ENCODE results near the gene C10orf88.
"Not testable (repeated sequence)": the region's sequence is repeated elsewhere in the genome, so short reads cannot be mapped to it uniquely, and the experiment has no call there.

C10orf88 gene

DNA sequence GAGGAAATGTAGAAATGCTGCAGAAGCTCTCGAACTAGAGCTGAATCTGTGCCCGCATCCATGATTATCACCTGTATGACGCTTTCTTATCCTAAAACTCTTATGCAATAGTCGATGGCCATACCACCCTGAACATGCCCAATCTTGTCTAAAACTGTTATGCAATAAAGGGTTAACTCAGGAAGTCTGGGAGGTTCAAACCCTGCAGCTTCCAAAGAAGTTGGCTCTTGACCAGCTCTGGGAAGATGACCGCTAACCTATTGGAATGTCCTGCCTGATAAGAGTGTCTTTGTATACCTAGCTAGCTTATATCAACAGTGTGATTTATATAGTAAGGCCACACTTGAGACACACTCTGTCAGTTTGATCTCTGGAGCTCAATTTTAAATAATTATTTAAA is 3.4 kb upstream of the C10orf88 start:
- DNase-seq = no peak

DNA sequence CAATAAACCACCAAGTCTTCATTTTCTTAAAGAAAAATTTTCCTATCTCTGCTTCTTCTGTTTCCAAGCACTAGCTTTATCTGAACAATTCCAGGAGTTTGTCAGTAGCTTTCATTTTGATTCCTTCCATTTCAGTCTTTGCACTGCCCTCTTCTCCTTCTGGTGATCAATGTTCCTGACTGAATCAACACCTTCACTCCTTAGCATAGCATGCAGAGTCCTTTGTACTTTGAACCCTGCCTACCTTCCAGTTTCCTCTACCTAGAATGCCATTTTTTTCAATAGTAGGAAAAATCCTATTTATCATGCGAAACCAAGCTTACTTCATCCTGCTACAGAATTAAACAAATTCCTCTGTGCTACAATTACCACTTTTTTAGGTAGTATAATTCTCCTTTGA is 1.9 kb upstream of the C10orf88 start:
- DNase-seq = no peak

DNA sequence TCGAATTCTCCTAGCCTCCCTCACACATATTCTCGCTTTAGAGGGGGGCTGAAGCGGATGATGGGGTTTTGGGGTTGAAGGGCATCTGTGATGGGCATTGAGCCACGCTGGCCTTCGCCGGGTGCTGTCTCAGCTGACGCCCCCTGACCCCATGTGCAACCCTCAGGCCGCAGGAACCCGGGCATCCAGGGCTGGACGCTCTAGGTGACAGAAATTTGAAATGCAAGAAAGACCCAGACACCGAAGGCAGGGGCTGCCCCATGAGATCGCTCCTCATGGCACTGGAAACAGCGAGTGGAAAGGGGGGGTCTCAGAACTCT is 664 bp upstream of the C10orf88 start:
- DNase-seq = no peak

DNA sequence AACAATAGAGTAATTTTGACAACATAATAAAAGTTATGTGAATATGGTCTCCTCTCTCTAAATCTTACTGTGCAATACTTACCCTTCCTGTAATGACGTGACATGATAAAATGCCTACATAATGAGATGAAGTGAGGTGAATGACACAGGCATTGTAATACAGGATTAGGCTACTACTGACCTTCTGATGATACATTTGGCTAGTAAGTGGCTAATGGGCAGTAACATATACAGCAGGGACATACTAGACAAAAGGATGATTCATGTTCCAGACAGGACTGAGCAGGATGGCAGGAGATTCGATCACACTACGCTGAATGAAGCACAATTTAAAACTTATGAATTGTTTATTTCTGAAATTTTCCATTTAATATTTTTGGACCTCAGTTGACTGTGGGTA is 4.7 kb downstream of the C10orf88 start:
- no peak for DNase-seq

DNA sequence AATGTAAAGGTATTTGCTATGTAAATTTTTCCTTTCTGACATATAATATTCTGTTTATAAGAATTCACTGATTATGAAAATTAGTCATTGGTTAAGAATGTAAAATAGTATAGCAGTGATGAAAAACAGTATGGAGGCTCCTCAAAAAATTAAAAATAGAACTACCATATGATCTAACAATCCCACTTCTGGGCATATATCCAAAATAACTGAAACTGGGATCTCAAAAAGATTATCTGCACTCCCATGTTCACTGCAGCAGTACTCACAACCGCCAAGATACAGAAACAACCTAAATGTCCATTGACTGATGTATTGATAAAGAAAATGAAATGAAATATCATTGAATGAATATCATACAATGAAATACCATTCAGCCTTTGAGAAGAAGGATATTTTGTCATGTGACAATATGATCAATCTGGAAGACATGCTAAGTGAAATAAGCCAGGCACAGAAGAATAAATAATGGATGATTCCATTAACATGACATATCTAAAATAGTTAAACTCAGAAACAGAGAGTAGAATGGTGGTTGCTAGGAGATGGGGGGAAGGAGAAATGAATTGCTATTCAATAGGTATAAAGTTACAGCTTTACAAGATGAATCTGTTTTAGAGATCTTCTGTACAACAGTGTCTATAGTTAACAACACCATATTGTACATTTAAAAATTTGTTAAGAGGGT is 14.0 kb downstream of the C10orf88 start:
- DNase-seq = no peak

DNA sequence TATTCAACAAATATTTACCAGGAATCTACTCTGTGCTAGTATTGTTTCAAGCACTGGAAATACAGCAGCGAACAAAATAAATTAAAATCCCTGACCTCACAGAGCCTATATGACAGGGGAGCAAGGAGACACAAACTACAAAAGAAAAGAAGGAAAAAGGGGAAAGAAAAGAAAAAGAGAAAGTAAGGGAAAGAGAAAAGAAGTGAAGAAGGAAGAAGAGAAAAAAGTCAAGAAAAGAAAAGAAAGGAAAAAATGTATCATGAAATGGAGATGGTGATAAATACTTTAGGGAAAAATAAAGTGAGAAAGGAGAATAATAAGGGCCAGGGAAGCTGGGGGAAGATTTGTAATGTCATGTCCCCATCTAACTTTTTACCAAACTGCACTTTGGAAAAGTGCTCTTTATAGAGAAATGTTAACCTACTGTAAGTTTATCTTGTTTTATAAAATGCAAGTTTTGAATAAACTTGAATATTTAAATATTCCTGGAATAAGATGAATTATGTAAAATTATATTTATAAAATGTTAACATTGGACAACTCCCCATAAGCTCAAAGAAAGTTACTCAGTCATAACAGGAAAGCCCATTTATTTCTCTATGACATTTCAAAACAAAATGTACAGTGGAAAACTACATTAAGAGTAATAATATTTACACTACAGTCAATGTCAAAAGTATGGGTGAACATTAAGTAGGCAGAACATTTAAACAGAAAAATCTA is 14.7 kb downstream of the C10orf88 start:
- no peak for DNase-seq

DNA sequence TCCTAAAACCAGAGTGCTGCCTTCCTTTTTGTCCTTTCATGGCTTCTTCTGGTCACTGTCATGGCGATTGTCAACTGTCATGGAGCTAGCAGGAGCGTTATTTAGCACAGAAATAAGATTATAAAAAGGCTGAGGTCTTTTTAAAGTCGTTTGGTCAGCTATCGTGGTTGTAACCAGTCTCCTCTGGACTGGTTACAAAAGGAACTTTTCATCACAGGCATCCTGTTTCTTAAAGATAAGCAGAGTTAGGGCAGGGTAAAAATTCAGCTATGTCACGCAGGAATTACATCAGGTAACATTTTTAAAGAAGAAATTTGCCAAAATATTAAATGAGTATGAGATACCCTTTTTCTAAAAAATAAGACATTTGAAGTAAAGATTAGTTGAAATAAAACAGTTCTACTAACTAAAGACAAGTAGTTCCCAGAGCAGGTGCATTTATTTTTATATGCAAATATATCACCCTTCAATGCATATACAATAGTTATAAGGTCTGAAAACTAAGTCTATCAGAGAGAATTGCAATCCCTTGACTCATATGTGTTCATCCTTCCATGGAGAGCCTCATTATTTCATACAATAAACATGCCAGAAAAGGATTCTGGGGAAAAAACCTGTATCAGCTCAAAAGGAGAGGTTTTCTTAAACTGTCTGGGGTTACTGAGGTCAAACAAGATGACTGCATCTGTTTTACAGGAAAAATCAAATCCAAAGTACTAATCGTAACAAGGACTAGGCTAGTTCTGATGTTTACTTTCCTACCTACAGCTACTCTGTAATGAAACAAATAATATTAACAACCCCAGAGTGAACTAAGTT is 22.7 kb downstream of the C10orf88 start:
- DNase-seq = no peak

DNA sequence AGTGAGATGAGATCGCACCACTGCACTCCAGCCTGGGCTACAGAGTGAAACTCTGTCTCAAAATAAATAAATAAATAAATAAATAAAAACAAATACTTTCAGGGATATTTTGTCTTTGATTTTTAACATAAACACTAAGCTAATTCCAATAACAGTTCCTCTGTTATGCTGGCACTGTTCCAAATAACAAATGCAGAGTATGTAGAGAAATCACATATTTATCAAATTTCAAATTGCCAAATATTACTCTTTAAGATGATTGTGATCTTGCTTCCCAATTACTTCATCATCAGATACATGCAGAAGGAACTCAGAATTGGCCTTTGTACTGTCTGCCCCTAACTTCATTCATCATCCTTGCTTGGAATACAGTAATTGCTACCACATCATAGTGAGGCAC is 23.9 kb downstream of the C10orf88 start:
- no peak for DNase-seq

DNA sequence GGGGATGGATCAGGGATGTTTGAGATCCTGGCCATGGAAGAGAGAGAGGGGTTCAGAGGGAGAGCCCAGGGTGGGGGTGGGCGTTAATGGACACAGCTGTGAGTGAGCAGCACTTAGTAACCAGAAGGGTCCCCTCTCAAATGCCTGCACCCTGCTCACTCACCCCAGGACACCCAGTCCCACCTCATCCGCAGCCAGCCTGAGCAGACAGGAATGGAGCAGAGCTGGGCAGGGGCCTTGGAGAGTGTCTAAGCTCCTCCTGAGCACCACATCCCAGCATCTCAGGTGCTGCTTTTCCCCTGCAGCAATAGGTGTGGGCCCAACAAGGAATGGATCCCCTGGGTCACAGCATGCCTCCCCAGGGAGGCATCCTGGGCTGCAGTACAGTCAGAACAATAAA is 38.3 kb downstream of the C10orf88 start:
- no peak for DNase-seq

DNA sequence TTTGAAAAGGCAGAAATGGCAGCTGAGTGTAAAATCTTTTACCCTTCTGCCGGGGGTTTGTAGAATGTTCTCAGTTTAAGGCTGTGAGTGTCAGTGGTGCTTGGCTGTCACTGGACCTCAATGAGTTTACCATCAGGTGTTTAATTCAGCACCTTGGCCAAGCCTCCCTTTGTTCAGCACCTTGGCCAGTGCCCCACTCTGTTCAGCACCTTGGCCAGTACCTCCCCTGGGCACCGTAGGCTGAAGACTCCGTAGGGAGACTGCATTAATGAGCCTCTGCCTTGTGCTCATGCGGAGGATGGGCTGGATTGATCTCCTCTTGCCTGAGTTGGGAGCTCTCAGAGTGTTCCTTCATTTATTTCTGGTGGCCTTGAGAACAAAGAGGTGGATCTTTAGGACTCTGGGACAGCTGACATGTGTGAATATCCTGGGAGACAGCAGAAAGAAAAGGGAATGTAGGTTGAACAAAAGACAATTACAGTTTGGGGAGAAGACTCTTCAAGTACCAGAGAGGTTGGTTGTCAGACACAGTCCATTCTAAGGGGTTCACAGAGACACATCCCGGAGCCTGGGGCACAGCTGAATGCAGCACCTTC is 42.0 kb downstream of the C10orf88 start:
- DNase-seq = no peak

DNA sequence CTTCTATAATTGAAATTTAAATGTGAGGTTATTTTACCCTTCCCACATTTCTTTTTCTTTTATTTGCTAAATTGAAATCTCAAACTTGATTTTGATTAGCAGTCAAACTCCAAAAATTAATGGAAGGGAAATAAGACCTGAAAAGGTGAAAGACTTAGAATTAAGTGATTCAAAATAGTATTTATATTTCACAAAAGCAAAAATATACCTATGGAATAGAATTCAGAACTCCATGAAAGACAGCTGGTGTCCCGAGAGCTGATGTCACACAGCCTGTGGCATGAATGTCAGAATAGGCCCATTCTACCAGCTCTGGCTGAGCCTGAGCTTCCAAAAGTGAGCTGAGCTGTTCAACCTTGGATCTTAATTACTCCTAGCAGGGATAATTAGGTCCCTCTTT is 43.7 kb downstream of the C10orf88 start, which contains the start of gene FAM24A:
TSS of gene FAM24A (plus strand) at position 301 of the 400 bp plus-strand sequence. CDS start 1,025 bp downstream, outside the sequence.
- DNase-seq = no peak

DNA sequence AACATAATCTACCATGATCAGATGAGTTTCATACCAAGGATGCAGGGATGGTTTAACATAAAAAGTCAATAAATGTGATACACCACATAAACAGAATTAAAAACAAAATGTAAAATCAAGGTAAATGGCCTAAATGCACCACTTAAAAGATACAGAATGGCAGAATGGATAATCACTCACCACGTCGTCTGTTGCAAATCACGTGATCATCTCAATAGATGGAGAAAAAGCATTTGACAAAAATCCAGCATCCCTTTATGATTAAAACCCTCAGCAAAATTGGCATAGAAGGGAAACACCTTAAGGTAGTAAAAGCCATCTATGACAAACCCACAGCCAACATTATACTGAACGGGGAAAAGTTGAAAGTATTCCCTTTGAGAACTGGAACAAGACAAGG is 50.2 kb downstream of the C10orf88 start:
- DNase-seq = not testable (repeated sequence)

DNA sequence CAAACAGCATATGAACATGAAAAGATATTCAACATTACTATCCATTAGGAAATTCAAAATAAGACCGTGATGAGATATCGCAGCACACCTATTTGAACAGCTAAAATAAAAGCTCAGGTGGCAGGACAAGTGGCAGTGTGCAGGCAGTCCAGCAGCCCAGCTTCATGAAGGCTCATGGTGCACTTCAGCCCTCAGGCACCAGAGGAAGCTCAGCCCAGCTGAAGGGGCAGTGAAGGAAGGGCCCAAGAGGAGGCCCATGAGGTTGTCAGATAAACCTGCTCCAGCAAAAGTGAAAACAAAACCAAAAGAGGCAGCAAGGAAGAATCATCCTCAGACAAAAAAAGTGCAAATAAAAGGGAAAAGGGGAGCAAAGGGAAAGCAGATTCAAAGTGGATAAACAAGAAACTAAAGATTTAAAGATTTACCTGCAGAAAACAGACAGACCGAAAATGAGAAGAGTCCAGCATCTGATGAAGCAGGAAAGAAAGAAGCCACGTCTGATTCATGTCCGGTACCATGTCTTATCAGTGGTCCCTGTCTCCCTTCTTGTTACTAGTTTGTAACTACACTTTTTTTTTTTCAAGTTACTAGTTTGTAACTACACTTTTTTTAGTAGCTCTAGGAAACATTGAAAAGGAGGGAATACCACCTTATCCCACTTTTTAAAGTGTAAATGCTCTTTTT is 59.6 kb downstream of the C10orf88 start:
- no peak for DNase-seq

DNA sequence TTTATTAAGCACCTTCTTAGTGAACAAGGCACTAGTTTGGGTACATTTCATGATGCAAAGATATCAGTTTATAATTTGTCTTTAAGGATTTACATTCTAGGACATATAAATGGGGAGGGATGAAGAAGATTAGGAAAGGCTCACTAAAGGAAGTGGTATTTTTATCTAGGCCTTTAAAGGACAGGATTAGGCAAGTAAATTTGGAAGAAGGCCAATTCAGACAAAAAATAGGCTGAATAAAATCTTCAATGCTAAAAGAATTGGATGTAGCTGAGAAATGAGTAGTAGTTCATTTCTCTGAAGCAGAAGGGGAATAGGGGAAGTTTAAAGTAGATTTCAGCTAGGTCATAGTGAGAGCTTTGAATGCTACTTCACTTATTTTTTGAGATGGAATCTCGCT is 69.9 kb downstream of the C10orf88 start:
- DNase-seq = no peak

DNA sequence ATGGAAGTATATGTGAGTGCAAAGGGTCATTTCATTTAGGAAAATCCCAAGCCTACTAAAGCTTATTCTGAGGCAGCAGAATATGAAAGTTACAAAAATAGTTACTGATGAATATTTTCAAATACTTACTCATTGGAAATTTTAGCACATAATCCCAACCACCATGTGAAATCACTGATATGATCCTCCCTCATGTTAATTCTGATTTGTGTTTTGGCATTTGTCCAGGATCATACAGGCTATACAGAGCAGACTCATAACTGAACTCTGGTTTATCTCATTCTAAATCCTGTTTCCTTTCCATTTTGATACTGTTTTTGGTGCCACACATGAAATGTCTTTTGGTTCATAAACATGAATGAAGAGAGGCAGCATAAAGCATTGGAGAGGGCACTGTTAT is 71.3 kb downstream of the C10orf88 start:
- DNase-seq = no peak

Measured in NCI-H774 (cell line).